PFSK-1 (cell line): ENCODE measurements around the gene SOX13.

ENCODE experiments used
- FOXP2 ChIP-seq: optimal IDR thresholded peaks from 2 replicates; pipeline ENCODE3; 2011; ENCODE audit warnings: borderline replicate concordance, control low read depth, inconsistent platforms; ENCODE audit not compliant: insufficient read depth; ENCODE audit errors: extremely low read length, extremely low read depth
- POLR2AphosphoS5 ChIP-seq: IDR thresholded peaks from 2 replicates; pipeline ENCODE4 v1.6.1; 2012; ENCODE audit warnings: low read depth, mild to moderate bottlenecking, control low read depth, low read length, moderate library complexity
- SIN3A ChIP-seq: IDR thresholded peaks from 2 replicates; pipeline ENCODE4 v1.6.1; 2012; ENCODE audit warnings: mild to moderate bottlenecking, low read length, moderate library complexity, borderline replicate concordance; ENCODE audit not compliant: insufficient read depth
- TAF1 ChIP-seq: IDR thresholded peaks from 2 replicates; pipeline ENCODE4 v1.6.1; 2012; ENCODE audit warnings: low read length, control low read depth, borderline replicate concordance; ENCODE audit not compliant: insufficient read depth
- TF ChIP-seq, protein P1 (sequence below), 2 experiments: IDR thresholded peaks; 2 replicates each; pipeline versions ENCODE4 v1.6.1 to v1.8.0; 2011 to 2012; ENCODE audit warnings: low read depth in 2 of 2, low read length in 2 of 2, control low read depth in 1 of 2, inconsistent platforms in 1 of 2, mild to moderate bottlenecking in 1 of 2, moderate library complexity in 1 of 2; ENCODE audit not compliant: insufficient read depth in 1 of 2

SOX13 gene

DNA sequence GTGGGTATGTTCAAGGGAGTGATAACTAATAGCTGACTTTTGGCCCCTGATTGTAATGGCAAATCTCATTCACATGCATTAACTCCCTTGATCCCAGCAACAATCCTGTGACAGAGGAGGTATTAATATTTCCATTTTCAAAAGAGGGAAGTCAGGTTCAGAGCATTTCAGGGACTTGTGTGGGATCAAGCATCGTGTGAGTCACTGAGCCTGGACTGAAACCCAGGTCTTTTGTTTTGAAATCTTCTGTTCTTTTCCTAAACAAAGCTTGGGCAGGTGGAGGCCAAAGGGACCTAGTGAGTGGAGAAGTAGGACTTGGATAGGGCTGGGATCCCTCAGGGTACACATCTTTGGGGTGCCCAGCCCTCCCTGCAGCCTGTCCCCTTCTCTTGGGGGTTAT lies 41.0 kb downstream of the SOX13 start:
- TF ChIP-seq FOXP2: no peak
- TF ChIP-seq POLR2AphosphoS5: no peak
- TF ChIP-seq TAF1: no peak
- TF ChIP-seq, protein P1, sequence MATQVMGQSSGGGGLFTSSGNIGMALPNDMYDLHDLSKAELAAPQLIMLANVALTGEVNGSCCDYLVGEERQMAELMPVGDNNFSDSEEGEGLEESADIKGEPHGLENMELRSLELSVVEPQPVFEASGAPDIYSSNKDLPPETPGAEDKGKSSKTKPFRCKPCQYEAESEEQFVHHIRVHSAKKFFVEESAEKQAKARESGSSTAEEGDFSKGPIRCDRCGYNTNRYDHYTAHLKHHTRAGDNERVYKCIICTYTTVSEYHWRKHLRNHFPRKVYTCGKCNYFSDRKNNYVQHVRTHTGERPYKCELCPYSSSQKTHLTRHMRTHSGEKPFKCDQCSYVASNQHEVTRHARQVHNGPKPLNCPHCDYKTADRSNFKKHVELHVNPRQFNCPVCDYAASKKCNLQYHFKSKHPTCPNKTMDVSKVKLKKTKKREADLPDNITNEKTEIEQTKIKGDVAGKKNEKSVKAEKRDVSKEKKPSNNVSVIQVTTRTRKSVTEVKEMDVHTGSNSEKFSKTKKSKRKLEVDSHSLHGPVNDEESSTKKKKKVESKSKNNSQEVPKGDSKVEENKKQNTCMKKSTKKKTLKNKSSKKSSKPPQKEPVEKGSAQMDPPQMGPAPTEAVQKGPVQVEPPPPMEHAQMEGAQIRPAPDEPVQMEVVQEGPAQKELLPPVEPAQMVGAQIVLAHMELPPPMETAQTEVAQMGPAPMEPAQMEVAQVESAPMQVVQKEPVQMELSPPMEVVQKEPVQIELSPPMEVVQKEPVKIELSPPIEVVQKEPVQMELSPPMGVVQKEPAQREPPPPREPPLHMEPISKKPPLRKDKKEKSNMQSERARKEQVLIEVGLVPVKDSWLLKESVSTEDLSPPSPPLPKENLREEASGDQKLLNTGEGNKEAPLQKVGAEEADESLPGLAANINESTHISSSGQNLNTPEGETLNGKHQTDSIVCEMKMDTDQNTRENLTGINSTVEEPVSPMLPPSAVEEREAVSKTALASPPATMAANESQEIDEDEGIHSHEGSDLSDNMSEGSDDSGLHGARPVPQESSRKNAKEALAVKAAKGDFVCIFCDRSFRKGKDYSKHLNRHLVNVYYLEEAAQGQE (IDR thresholded peaks at IDR 0.05; ENCODE audit: insufficient read depth in 1 of 2, low read depth in 2 of 2, low read length in 2 of 2): no peak
- no peak for TF ChIP-seq SIN3A

DNA sequence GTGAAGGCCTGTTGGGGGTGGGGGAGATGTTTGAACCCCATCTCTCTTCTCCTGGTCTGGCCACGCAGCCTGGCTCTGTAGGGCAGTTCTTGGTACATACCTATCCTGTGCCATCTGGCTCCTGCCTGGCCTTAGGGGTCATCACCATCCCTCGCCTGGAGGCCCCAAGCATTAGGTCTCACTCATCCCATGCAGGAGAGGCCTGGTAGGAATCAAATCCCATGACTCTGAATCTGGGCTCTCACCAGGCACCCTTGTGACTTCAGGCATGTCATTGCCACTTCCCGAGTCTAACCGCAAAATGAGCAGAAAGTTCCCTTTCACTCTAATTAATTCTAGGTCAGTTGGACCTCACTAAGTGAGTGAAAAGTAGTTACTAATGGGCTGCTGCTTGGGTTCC lies 41.7 kb downstream of the SOX13 start:
- TF ChIP-seq TAF1: no peak
- TF ChIP-seq, protein P1 (IDR thresholded peaks at IDR 0.05; ENCODE audit: insufficient read depth in 1 of 2, low read depth in 2 of 2, low read length in 2 of 2): no peak
- TF ChIP-seq POLR2AphosphoS5: no peak

DNA sequence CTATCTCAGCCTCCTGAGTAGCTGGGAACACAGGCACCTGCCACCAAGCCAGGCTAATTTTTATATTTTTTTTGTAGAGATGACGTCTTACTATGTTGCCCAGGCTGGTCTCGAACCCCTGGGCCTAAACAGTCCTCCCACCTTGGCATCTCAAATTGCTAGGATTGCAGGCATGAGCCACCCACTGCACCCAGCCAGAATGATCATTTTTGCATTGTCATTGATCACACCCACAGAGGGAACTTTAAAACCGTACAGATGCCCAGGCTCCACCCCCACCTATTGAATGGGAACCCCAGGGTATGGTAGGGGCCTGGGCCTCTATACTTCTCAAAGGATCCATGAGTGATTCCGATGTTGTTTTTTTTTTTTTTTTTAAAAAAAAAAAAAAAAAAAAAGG lies 42.2 kb downstream of the SOX13 start:
- TF ChIP-seq POLR2AphosphoS5 (no peak), FOXP2 (no peak), SIN3A (no peak), TAF1 (no peak)
- TF ChIP-seq, protein P1 (IDR thresholded peaks at IDR 0.05; ENCODE audit: insufficient read depth in 1 of 2, low read depth in 2 of 2, low read length in 2 of 2): no peak

DNA sequence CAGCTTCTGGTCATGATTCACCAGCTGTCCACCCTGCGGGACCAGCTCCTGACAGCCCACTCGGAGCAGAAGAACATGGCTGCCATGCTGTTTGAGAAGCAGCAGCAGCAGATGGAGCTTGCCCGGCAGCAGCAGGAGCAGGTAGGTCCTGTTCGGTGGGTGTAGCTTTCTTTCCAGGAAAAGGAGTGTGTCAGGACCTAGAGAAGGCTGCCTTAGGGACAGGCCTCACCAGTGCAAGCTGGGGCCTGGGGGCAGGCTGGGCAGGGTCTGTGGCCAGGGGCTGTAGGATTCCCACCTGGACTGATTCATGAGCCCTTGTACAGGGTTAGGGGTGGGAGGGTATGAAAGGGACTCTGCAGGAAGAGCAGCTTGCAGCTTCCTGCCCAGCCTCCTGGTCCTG lies 43.6 kb downstream of the SOX13 start:
- TF ChIP-seq TAF1 (no peak), FOXP2 (no peak), SIN3A (no peak), POLR2AphosphoS5 (no peak)
- TF ChIP-seq, protein P1 (IDR thresholded peaks at IDR 0.05; ENCODE audit: insufficient read depth in 1 of 2, low read depth in 2 of 2, low read length in 2 of 2): no peak
